ENCODE results near the gene HPGDS.

- TF ChIP-seq CTCF (IDR thresholded peaks at IDR 0.05; ENCODE audit: low read length) (no peak), EZH2 (IDR thresholded peaks at IDR 0.05; ENCODE audit: borderline replicate concordance, low read length) (no peak)
Measured at GRCh38 chr4:94267037-94267436, 75.6 kb downstream of the HPGDS start.
